Measurements from ENCODE around the gene CALD1.

CALD1 gene

DNA sequence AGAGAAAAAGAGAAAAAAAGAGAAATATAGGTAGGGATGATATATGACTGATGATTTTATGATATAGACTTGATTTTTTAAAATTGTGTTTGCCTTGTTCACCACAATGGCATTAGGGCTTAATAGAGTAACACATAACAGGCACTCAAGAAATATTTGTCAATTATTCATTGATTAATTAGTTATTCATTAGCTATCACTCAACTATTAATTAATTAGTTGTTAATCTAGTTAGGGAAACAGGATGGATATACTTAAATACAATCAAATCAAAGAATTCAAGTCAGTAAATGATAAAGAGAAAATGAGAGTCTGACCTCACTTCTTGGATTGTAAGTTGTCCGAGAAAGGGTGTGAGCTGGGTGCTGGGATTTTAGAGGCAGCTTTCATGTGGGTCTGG lies 15.1 kb upstream of the CALD1 start:
- DNase-seq (ENCODE audit: low read depth in 2 of 2), result no peak

DNA sequence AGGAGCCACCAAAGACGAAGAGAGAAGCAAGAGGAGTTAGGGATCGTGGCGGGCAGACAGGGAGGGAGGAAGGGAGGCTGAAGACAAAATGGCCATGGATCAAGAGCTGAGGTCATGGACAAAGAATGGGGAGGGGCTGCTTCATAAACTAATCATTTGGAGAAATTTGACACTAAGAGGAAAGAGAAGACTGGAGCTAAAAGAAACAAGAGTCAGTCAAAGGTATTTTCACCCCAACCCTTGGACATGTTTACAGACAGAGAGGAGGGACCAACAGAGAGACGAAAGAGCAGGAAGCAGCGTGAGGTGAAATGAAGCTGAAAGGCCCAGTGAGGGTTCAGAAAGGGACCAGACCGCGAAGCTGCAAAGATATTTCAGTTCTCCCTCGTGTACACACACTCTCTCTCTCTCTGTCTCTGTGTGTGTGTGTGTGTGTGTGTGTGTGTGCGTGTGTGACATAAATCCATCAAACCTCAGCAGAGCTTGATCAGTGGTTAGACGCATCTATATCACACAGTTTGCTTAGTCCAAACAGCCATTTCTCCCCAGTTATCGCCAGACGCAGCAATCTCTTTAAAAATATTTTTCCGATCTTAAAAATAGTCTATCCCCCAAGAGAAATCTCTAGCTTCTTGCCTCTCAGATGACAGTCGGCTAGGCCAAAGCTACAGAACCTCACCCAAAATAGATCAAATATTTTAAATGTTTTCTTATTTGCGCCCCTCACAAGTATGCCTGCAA lies 12.5 kb upstream of the CALD1 start:
- no peak for DNase-seq (ENCODE audit: low read depth in 2 of 2)

DNA sequence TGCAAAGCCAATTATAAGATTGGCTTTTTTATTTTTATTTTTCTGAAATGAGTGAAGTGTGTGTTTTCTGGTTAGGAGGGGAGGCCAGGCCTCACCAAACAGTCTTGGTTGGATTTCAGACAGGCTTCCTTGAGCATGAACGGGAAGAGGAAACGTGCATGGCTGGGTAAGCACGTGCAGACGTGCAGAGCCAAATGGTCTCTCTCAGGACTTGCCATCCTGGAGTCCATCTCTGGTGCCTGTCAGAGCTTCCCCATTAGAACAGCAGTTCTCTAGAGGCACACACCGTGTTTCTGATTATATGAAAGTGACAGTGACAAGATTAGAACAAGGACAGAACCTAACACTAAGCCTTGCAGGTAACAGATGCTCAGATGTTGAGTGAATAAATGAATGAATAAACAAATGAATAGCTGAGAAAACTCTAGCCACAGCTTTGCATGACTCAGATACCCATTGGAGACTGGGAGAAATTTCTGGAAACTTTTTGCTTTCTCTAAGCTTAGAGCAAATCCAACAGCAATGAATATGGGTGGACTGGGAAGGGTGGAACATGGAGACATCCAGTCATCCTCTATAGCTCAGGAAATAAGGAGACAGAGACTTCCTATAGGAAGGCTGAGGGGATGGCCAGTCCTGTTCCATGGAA lies 11.8 kb upstream of the CALD1 start:
- no peak for DNase-seq (ENCODE audit: low read depth in 2 of 2)

DNA sequence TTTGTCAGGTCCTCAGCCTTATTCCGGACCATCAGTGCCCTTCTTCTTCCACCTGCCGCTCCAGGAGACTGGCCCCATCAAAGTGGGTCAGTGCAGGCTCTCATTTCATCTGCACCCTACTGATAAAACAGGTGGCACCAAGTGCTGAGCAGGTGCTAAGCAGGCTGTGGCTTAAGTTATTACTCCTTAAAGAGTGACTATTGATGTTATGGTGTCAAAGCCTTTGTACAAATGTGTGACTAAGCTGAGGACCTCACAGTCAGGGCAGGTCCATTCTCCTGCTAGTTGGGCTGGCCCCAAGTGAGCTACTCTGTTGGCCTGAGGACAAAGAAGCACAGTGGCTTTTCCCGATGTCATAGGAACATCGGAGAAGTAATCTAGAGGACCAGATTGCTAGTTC lies 11.2 kb upstream of the CALD1 start:
- no peak for DNase-seq (ENCODE audit: low read depth in 2 of 2)

DNA sequence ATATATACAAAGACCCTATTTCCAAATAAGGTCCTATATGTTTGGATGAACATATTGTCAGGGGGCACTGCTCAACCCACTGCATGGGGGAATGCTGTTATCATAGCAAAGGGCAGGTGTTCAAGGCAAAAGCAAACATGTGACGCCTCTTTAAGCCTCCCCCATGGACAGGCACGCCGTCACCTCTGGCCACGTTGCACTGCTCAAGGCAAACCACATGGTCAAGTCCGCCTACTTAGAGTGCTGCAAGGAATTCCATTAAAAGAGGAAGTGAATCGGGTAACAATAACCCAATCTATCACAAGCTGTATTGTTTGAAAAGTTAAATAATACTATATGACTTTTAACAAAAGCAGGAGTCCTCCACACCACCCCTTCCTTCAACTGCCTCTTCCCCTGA lies 8.8 kb upstream of the CALD1 start:
- no peak for DNase-seq (ENCODE audit: low read depth in 2 of 2)

DNA sequence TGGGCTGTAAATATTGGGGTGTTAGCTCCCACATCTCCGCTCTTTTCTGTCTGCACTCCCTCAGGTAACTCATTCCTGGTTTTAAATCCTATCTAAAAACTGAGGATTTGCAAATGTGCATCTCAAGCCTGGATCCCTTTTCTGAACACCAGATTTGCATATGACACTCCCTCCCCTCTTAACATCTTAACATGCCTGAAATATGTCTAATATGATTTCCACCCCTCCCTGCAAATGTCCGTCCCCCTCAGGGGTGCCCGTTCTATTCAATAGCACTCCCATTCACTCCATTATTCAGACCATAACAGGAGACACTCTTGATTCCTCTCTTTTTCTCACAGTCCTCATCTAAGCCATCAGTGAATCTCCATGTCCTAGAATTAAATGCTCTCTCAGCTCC lies 8.3 kb upstream of the CALD1 start:
- DNase-seq (ENCODE audit: low read depth in 2 of 2), result no peak

DNA sequence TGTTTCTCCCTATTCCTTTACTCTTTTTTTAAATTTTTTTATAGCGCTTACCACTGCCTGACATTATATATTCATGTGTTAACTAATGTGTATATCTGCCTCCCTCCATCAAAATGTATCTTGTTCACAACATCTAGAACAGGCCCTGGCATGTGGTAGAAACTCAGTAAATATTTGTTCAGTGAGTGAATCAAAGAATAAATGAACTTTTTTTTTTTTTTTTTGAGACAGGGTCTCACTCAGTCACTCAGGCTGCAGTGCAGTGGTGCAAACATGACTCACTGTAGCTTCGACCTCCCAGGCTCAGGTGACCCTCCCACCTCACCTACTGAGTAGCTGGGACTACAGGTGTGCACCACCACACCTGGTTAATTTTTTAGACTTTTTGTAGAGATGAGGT lies 7.5 kb upstream of the CALD1 start:
- no peak for DNase-seq (ENCODE audit: low read depth in 2 of 2)

DNA sequence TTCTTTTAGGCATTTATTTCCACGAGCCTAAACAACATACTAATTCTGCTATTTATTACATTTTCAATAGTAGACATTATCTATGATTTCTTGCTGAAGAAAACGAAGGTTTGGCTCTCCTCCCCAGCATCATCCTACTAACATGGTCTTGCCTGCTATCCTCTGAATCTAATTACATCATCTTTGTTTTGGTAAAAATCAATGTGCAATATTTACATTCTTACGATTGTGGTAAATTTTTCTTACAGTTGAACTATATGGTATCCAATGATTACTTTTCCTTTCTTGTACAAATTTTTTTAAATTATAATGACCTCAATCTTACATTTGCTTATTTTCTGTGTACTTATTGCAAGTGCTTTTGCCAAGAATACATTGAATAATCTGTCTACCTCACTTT lies 7.0 kb upstream of the CALD1 start:
- no peak for DNase-seq (ENCODE audit: low read depth in 2 of 2)

DNA sequence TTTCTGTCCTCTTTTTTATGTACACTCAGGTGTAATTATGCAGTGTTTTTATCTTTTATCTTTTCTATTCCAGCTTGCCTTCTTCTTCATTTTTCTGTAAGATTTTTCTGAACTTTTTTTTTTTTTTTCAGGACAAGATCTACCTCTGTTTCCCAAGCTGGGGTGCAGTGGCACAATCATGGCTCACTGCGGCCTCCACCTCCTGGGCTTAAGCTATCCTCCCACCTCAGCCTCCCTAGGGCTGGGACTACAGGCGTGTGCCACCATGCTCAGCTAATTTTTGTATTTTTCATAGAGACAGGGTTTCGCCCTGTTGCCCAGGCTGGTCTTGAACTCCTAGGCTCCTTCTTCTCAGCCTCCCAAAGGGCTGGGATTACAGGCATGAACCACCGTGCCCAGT lies 6.3 kb upstream of the CALD1 start:
- DNase-seq (ENCODE audit: low read depth in 2 of 2), result no peak

DNA sequence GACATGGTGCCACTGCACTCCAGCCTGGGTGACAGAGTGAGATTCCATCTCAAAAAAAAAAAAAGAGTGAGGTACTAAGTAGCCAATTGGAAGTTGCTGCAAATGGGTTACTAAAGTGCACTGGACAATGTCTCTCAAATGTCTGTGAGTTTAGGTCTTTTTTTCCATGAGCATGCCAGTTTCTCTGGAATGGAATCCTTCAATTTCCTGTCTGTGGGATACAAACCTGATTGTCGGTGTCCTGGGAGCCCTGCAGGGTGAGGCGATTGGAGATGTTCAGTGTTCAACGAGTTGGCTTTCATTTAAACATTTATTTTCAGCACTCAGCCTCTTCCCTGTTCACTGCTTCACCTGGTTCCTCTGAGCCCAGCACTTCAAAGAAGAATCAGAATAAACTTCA lies 5.3 kb upstream of the CALD1 start:
- DNase-seq (ENCODE audit: low read depth in 2 of 2), result no peak

DNA sequence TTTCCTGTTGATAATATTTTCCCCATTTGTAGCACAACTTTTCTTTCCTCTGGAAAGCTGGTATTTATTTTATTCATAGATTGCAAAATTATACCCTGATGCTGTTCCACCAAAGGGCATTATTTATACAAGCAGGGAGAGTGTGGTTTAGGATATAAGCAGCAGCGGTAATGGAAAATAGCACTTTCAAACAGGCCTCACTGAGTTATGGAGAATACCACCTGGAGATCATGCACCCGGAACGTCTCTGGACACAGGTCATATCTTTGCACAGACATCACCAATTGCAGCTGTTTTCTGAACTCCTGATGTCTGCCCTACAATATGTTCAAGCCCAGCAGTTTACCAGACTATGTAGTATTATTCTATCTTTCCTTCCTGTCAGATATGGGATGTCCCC lies 2.0 kb upstream of the CALD1 start:
- DNase-seq (ENCODE audit: low read depth in 2 of 2), result no peak

DNA sequence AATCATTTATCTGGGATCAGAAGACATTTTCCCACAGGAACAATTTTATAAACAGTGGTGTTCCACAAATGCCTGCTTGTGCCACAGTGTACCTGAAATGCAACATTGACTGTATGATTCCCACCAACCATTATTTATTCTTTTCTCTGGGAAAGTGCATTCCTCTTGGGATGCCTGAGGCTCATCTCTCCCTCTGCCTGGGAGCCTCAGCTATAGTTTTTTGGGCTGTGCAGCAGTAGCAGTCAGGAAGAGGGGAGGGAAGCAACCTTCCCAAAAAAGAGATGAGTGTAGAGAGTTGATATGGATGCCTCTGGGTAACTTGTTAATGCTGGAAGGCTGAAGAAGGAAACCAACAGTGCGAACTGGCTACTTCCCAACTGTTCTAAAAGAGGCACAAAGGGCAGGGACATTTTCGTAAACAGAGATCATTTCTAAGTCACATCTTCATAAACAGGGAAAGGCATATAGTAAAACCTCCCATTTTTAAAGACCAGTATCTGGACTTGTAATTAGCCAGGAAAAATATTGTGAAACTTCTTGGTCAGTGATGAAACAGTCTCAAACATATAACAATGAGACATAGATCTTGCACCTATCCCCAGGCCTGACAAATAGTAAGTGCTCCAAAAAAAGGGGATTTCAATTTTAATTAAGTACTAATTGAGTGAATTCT lies 1.4 kb upstream of the CALD1 start:
- no peak for DNase-seq (ENCODE audit: low read depth in 2 of 2)

DNA sequence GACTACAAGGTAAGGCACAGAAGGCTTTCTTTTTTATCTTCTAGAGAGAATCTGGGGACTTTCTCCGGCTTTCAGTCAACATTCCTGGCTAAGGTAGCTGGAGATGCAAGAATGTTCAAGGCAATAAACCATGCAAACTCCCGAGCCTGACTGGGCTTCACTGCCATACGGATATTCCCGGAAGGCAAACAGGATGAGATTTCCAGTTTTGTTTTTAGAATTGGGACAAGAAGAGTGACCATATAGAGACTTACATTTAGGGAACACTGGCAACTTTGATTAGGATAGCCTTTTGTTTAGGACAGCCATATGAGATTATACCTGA lies 269 bp downstream of the CALD1 start:
- DNase-seq (ENCODE audit: low read depth in 2 of 2), result no peak

DNA sequence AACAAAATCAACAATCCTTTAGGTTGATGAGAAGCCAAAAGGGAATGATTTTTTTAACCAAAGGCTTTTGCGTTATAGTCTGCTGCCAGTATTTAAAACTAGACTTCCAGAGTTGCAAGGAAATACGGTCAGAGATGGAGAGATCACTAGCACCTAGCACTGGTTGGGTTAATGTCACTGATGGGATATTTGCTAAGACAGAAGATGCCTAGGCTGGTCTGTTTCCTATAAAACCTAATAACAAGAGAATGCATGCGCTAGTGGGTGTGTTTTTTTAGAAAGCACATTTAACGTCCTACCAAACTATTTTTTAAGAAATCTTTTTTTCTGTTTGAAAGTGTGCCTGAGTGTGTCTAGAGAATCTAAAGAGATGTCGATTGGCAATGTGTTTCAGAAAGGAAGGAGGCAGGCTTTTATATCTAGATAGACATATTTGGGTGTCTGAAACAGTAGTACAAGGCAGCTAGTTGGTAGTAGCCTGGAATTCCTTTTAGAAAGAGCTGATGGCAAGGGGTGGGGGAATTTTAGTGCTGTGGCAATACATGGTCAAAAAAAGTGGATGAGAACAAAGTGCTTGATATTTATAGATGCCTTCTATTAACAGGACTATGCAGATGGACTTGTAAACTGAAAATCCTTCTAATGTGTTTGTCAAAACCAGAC lies 863 bp downstream of the CALD1 start:
- DNase-seq (ENCODE audit: low read depth in 2 of 2), result no peak

DNA sequence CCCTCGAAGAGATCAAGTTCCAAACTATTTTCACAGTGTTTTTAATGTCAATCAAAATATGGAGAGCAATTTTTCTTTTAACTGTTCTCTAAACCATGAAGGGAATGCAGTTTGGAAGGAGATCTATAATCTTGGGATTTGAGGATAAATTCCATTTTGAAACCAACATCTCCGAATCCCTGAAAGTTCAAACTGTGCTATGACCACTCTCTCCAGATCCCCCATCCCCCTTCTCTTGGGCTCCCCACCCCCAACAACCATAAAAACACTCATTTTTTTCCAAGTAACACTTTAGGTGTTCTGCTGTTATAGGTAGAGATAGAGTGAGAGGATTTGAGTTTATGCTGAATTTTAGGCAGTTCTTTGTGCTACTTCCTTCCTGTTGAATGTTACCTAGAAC lies 1.7 kb downstream of the CALD1 start:
- no peak for DNase-seq (ENCODE audit: low read depth in 2 of 2)

DNA sequence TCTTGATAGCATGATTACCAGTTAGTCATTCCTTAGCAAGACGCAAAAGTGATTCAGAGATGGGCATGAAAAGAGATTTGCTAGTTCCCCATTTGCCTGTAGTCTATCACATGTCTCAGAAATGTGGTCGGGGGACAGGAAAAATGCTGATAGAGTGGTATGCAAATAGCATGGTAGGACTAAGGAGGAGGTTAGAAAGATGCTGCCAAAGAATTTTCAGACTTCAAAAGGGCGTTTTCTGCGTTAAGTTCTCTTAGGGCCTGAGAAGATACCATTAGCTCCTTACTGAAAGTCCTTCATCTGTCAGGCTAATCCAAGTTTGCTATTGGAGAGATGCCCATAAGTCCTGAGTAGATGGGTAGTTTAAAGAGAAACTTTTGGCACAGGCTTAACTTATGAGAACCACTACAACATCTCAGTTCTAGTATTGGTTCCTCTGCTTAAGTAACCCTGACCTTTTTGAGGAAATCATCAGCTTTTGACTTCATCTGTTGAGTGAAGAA lies 2.7 kb downstream of the CALD1 start:
- DNase-seq (ENCODE audit: low read depth in 2 of 2), result no peak

DNA sequence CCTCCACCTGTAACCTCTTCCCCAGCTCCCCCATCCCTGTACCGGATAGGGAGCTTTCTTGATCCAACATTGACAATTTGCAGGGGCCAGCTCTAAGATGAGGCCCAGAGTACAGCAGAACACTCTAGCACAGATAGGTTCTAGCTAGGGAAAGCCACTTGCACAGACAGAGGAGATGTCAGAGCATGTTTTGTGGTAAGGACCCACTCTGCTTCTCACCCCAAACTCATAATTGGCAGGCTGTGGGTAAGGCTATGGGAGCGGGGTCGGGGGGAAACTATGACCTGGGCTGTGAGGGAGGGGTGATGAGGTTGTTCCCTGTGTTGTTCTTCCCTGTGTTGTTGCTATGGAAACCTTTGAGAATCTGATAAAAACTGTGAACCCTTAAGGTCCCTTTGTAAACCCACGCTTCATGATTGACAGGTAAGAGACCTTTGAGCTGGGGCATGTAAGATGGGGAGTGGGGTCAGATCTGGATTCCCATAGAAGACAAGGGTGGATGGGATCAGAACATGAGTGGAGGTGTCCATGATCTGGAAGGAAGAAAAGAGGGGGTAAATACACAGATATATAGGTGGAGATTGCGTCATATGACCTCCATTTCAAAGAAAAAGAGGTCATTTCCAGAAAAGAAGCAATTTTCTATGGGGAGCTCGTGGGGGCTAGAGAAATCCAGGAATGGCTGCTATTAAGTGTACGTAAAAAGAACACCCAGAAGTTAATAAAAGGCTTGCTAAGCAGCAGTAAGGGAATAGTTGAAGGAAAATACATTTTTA lies 4.0 kb downstream of the CALD1 start:
- DNase-seq (ENCODE audit: low read depth in 2 of 2), result no peak

DNA sequence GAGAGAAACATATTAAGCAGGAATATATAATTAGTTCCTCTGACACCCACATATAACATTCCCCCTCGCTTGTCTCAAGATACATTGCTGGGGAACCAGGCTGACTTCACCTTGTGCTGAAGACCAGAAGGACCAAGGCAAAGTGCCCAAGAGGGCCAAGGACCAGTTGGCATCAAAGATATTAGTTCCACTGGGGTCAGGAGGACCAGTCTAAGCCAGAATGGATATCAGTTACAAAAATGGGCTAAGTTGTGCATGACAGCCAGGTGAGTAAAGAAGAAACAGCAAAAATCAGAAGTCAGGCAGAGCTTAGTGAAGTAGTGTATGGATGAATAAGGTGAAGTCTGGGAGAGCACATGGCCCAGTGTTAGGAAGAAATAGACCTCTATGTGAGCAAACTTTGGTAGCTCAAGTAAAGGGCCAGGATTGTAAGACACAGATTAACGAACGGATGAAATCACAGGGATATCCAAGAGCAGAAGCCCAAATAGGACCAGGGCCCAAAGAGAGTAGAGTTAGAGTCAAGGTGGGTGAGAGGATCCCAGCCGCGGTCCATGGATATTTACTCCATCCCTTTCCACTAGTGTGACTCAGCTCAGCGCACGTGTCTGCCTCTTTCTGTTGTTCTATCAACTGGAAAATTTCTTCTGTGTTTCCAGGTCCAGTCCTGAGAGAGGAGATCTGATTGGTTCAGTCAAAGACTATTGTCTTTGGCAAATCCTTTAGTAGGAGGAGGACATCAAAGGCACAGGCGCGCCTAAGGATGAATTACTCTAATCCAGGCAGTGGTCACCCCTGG lies 5.0 kb downstream of the CALD1 start:
- DNase-seq (ENCODE audit: low read depth in 2 of 2), result no peak

DNA sequence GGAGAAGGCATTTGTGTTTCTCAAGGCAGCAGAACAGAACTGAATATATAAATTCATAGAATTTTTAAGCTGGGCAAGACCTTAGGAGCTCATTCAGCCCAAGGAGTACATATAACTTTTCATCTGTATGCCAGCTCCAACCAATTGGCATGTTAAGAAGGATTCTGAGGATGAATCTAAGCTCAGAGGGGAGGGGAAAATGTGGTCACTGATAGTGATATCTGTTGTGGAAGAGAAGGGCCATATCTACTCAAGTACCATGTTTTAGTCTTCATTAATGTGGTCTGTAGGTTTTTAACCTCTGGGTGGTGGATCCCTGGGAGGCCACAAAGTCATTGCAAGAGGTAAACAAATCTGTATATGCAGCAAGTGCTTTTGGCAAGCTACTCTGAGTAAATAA lies 6.4 kb downstream of the CALD1 start:
- no peak for DNase-seq (ENCODE audit: low read depth in 2 of 2)

DNA sequence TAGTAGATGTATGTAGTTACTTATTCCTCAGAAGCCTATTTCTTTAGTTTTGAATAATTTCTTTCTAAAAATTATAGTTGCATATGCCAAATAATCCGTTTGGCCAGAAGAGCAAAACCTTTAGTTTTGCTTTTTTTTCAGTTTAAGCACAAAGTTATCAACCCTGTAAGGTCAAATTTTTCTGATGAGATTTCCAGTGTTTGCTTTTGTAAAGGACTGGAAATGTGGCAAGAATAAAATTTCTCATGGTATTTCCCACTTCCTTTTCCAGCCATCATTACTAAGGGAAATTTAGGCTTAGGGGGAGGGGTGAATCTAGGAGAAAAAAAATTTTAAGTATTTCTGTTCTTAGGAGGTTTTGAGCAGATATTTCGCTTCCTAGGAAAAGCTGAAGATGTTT lies 7.6 kb downstream of the CALD1 start:
- no peak for DNase-seq (ENCODE audit: low read depth in 2 of 2)

DNA sequence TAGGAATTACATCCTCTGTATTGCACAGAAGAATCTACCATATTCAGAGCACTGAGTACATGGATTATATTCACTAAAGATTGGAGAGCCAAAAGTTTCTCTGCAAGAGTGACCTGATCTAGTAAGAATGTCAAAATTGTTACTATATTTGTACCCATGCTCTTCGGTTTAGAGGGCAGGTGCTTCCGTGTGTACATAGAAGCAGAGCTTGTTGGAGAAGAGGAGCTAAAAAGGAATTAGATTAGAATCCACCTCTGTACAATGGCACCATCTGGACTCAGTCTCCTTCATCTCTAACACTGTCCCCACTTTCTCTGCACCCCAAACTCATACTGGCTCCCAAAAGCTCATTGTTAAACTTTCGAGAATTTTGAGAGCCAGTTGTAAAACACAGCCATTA lies 8.3 kb downstream of the CALD1 start:
- no peak for DNase-seq (ENCODE audit: low read depth in 2 of 2)
